Heart left ventricle (tissue), 16 donors: Measurements from ENCODE around the gene ADCY1. TPM values are rescaled to one million over a fixed set of nuclear protein-coding genes. Genes with fewer than 3 reads are reported as not detected.
A peak's percentile ranks its signal among the peaks of the same experiment; 100 is the strongest.

Source experiments
- ATAC-seq, 4 donors: fragments of 200-7000 bp; cut with Tn5 transposase; one replicate each; pipeline ENCODE4 v1.9.1; 2020 to 2022; ENCODE audit warnings: moderate library complexity in 4 of 4, mild to moderate bottlenecking in 3 of 4, moderate number of reproducible peaks in 1 of 4
- DNase-seq, 5 donors: peaks; one replicate each; pipeline ENCODE4 v3.0.0-alpha.2; 2020
- H3K27ac ChIP-seq, 12 donors: fragments of 200-600 bp; sonication (generic) in 4 of 12; one replicate each; pipeline versions ENCODE4 v1.5.0 to v1.8.0; 2016 to 2022; ENCODE audit warnings: mild to moderate bottlenecking in 2 of 12
- H3K27me3 ChIP-seq, 9 donors: fragments of 200-600 bp; sonication (generic) in 2 of 9; one replicate each; pipeline versions ENCODE4 v1.5.1 to v1.8.0; 2016 to 2022; ENCODE audit warnings: mild to moderate bottlenecking in 3 of 9
- H3K36me3 ChIP-seq, 9 donors: fragments of 200-600 bp; sonication (generic) in 2 of 9; one replicate each; pipeline versions ENCODE4 v1.5.0 to v1.8.0; 2018 to 2022; ENCODE audit warnings: mild to moderate bottlenecking in 2 of 9
- H3K4me1 ChIP-seq, 12 donors: fragments of 200-600 bp; sonication (generic) in 4 of 12; one replicate each; pipeline versions ENCODE4 v1.5.0 to v1.8.0; 2016 to 2022; ENCODE audit warnings: mild to moderate bottlenecking in 3 of 12
- H3K4me3 ChIP-seq, 12 donors: fragments of 200-600 bp; sonication (generic) in 4 of 12; one replicate each; pipeline versions ENCODE4 v1.5.0 to v1.8.0; 2017 to 2022; ENCODE audit warnings: mild to moderate bottlenecking in 9 of 12, moderate library complexity in 4 of 12
- H3K9me3 ChIP-seq, 12 donors: fragments of 200-600 bp; sonication (generic) in 4 of 12; one replicate each; pipeline versions ENCODE4 v1.5.0 to v1.8.0; 2016 to 2022; ENCODE audit warnings: mild to moderate bottlenecking in 1 of 12
- POLR2A ChIP-seq, 2 donors: fragments of 450-650 bp; IDR thresholded peaks; one replicate each; pipeline ENCODE4 v1.6.1; 2017; ENCODE audit warnings: antibody characterized with exemption in 2 of 2, mild to moderate bottlenecking in 2 of 2, moderate library complexity in 2 of 2
- WGBS, 4 donors: extraction: QIAGEN DNeasy Blood & Tissue Kit in 2 of 4; methylation state at CpG; one replicate each; pipeline versions ENCODE4 v1.1.5 to v1.1.7; 2013 to 2018; 5-methylcytosine and 5-hydroxymethylcytosine counted together
- intact Hi-C, 10 donors: fragments of 100-400 bp; cut with DNase I; formaldehyde crosslinking; loops; one replicate each; pipeline versions ENCODE4 v1.11.1 to v1.14.2; 2022
- polyA plus RNA-seq, 2 donors: library from polyadenylated mRNA; stranded (reverse); fragments of 200-250 nt; gene quantifications; one replicate each; pipeline ENCODE4 v1.2.3, GENCODE V29; 2013
- total RNA-seq, 9 donors: library from RNA; depleted of rRNA in 2 of 9; stranded (reverse); fragments of >200 nt in 2 of 9; fragmentation: NEBNext Ultra II Directional in 3 of 9; extraction: Animal tissue kit (Norgen Biotek cat#: 25700) in 3 of 9; gene quantifications; one replicate each; pipeline versions ENCODE4 v1.1.0 to v1.2.4, GENCODE V29; 2016 to 2023
- TF ChIP-seq, protein P1 (sequence below), 12 donors: fragments of 200-600 bp; sonication (generic) in 4 of 12; IDR thresholded peaks; one replicate each; pipeline versions ENCODE4 v1.5.0 to v1.8.0; 2018 to 2022; ENCODE audit warnings: antibody characterized with exemption in 12 of 12, mild to moderate bottlenecking in 5 of 12
- donor health status: ischemic (EF 13 %, LVEDD 7.1; RV severe dilation, severe dysfunction).
- donor health status: healthy with polysubstance abuse.
- donor health status: DM: no; HTN: yes; CAD: no.
- donor health status: DM: no; HTN: no; CAD: no.
- donor health status: ischemic (EF 25% LVEDD 6.9; RV normal size, moderate dysfunction).
- donor health status: ischemic (EF 25% LVEDD 5.7; RV mildly dilated, moderate dysfunction).
- donor health status: healthy.
- donor health status: DM: yes; HTN: yes; CAD: no.
- donor health status: ischemic (EF 35%, LVEDD 5.7; RV mildly dilated, moderate dysfunction).
- donor health status: nonischemic (EF 11% LVEDD 7.7; RV severe dilation, severe dysfunction).
- donor health status: DM: yes; HTN: yes; CAD: no.
- donor health status: PGD.
- donor health status: ischemic (EF 29% LVEDD 5.4; RV normal size, mild dysfunction).
- donor health status: nonischemic (EF 23%, LVEDD 6.1; RV moderate dilation, normal function).

Gene ADCY1
- total and polyA plus RNA-seq, 11 donors = 0.73 to 10.8 (median 3.6) TPM

DNA sequence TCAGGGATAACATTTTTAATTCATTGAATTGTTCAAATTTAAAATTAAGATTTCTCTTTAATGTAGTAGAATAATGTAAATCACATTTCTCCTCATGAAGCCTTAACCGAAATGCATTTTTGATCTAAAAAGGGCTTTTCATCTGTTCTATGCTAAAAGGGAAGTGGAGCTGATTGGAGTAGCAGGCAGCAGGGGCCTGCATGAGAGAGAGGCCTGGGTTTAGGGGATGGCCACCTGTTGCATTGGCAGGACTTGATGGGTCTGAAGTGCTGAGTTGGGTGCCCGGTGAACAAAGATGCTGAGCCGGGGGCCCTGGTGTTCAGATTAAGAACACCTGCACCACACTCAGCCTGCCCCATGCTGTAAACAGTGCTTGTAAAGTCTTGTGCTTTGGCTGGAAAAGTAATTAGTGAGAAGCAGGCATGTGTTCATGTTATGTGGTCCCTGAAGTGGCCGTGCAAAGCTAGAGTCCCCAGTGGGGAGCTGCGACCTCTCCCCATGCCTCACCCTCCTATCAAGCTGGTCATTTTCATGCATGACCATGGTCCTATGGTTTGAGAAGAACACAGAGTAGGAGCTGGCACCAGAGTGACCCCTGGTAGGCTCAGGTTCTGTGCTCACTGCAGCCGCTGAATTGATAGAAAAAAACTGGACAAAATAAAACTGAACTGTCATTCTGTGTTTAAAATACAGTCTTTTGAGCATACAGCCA is 124.3 kb downstream of the ADCY1 start:
- no peaks in the 10 kb centered on the region for H3K9me3 ChIP-seq
- WGBS, 4 donors = 82 to 91% (median 87%) methylated on average over 6 of the region's 6 CpGs

DNA sequence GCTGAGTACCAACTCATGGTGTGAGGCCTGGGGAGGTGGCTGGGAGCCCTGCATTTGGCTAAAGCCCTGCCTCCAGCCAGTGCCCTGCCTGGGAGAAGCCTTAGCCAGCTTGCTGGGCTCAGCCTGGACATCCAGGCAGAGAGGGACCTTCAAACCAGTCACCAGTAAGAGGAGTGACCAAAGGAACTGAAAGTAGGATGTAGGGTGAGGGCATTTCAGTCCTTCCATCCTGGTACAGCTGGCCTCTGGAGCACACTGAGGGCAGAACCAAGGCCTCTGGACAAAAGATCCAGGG is 124.8 kb downstream of the ADCY1 start:
- intact Hi-C loops = no loop called here
- no peak for TF ChIP-seq POLR2A (IDR thresholded peaks at IDR 0.05)
- TF ChIP-seq, protein P1, sequence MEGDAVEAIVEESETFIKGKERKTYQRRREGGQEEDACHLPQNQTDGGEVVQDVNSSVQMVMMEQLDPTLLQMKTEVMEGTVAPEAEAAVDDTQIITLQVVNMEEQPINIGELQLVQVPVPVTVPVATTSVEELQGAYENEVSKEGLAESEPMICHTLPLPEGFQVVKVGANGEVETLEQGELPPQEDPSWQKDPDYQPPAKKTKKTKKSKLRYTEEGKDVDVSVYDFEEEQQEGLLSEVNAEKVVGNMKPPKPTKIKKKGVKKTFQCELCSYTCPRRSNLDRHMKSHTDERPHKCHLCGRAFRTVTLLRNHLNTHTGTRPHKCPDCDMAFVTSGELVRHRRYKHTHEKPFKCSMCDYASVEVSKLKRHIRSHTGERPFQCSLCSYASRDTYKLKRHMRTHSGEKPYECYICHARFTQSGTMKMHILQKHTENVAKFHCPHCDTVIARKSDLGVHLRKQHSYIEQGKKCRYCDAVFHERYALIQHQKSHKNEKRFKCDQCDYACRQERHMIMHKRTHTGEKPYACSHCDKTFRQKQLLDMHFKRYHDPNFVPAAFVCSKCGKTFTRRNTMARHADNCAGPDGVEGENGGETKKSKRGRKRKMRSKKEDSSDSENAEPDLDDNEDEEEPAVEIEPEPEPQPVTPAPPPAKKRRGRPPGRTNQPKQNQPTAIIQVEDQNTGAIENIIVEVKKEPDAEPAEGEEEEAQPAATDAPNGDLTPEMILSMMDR (IDR thresholded peaks at IDR 0.05) = no peak
- H3K27me3 ChIP-seq = no peaks in the 10 kb centered on the region
- H3K4me3 ChIP-seq = no peak overlapping the region
- peak in 1 of 5 donors; percentile 8 for DNase-seq
- no peak overlapping the region for H3K27ac ChIP-seq
- ATAC-seq = no peak
- H3K36me3 ChIP-seq = peaks cover 0 to 6% (median 0%) of the 10 kb centered on the region in 9 donors
- H3K4me1 ChIP-seq = peaks cover 0 to 12% (median 3%) of the 10 kb centered on the region in 12 donors
- no peaks in the 10 kb centered on the region for H3K9me3 ChIP-seq

More for the DNA sequence above, 124.3 kb downstream of the ADCY1 start:
- Histone ChIP-seq H3K4me3 (no peak overlapping the region), H3K27me3 (no peaks in the 10 kb centered on the region), H3K4me1 (peaks cover 0 to 12% (median 3%) of the 10 kb centered on the region in 12 donors), H3K27ac (no peak overlapping the region), H3K36me3 (peaks cover 0 to 3% (median 0%) of the 10 kb centered on the region in 9 donors)
- peak in 2 of 5 donors; percentile 2 to 22 for DNase-seq
- TF ChIP-seq POLR2A (IDR thresholded peaks at IDR 0.05) = no peak
- TF ChIP-seq, protein P1 (IDR thresholded peaks at IDR 0.05) = no peak
- ATAC-seq = no peak
- intact Hi-C loops = no loop called here

DNA sequence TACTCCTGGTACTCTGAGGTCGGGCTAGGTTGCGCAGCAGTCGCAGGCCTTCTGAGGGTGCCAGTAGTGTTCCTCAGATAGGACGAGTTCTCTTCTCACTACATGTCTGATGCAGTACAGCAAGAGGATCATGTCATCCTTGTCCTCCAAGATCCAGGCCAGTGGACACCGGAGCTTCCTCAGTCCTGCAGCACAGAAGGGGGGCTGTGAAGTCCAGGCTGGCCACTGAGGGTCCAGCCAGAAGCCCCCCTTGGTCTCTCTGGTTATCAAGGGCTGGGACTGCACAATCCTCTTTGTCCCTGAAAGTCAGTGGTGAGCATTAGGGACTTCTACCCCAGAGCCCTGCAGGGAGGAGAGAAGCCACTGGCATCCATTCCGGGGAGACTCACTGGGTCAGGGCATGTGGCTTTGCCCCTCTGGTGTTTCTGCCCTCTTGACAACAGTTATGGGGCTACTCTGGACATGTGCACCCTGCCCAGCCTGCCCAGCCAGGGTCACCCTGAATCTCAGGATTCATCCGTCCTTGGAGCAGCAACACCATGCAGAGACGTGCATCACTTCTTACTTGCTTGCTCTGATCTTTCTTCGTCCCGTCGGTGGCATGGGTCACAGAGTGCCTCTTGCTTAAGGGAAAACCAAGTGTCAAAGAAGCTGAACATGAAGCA is 125.7 kb downstream of the ADCY1 start:
- TF ChIP-seq POLR2A (IDR thresholded peaks at IDR 0.05) = no peak
- TF ChIP-seq, protein P1 (IDR thresholded peaks at IDR 0.05) = no peak
- Histone ChIP-seq H3K9me3 (no peaks in the 10 kb centered on the region), H3K36me3 (peaks cover 0 to 12% (median 0%) of the 10 kb centered on the region in 9 donors), H3K4me1 (peaks cover 0 to 12% (median 3%) of the 10 kb centered on the region in 12 donors), H3K27ac (no peak overlapping the region), H3K27me3 (no peaks in the 10 kb centered on the region), H3K4me3 (no peak overlapping the region)
- 86 to 94% (median 90%) methylated on average over 11 of the region's 11 CpGs for whole genome bisulfite sequencing, 4 donors
- intact Hi-C loops = no loop called here
- DNase-seq (peak in 2 of 5 donors; percentile 3 to 8), ATAC-seq (no peak)

GRCh38 chr7:45700556-45700955 is 126.4 kb downstream of the ADCY1 start:
- TF ChIP-seq POLR2A (IDR thresholded peaks at IDR 0.05) = no peak
- TF ChIP-seq, protein P1 (IDR thresholded peaks at IDR 0.05) = no peak
- intact Hi-C loops = no loop called here
- ATAC-seq (peak; percentile 33 to 91 (median 59)), DNase-seq (peak in 2 of 5 donors; percentile 14 to 44)
- Histone ChIP-seq H3K36me3 (peaks cover 0 to 12% (median 0%) of the 10 kb centered on the region in 9 donors), H3K4me1 (peaks cover 0 to 12% (median 3%) of the 10 kb centered on the region in 12 donors), H3K4me3 (no peak overlapping the region), H3K27me3 (no peaks in the 10 kb centered on the region), H3K9me3 (no peaks in the 10 kb centered on the region), H3K27ac (no peak overlapping the region)
- WGBS, 4 donors = 7 to 18% (median 13%) methylated on average over 2 of the region's 2 CpGs
